ENCODE results near the gene SPATA24.

DNA sequence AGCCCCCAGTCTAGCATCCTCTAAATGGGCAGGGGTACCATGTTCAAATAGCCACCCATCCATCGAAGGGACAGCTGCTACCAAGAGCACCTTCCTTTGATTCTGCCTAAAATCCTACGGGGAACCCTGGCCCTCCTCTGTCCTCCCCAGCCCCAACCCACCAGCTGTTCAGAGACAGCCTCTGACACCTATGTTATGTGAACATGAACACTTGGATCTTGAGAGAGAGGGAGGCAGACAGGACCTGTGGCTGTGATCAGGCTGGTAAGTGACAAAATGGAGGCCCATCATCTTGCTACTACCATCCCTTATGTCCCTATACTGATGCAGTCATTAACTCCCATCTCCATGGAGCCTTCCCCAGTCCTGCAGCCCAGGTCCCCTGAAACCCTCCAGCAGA is 29.0 kb downstream of the SPATA24 start:
- TF ChIP-seq FOXA1 (IDR thresholded peaks at IDR 0.05) (no peak), FOXA1 (CRISPR knock-in tag; IDR thresholded peaks at IDR 0.05) (no peak), NR2F2 (IDR thresholded peaks at IDR 0.05; ENCODE audit: borderline replicate concordance, low read depth) (no peak), GLI4 (CRISPR knock-in tag; IDR thresholded peaks at IDR 0.05; ENCODE audit: borderline replicate concordance) (no peak), REPIN1 (CRISPR knock-in tag; IDR thresholded peaks at IDR 0.05; ENCODE audit: borderline replicate concordance, low read depth) (no peak), POLR2AphosphoS5 (IDR thresholded peaks at IDR 0.05; ENCODE audit: low read depth, low read length) (no peak; the same call in 1 of the 2 replicates), TAF1 (CRISPR knock-in tag; IDR thresholded peaks at IDR 0.05) (no peak)
- TF ChIP-seq, protein P1, sequence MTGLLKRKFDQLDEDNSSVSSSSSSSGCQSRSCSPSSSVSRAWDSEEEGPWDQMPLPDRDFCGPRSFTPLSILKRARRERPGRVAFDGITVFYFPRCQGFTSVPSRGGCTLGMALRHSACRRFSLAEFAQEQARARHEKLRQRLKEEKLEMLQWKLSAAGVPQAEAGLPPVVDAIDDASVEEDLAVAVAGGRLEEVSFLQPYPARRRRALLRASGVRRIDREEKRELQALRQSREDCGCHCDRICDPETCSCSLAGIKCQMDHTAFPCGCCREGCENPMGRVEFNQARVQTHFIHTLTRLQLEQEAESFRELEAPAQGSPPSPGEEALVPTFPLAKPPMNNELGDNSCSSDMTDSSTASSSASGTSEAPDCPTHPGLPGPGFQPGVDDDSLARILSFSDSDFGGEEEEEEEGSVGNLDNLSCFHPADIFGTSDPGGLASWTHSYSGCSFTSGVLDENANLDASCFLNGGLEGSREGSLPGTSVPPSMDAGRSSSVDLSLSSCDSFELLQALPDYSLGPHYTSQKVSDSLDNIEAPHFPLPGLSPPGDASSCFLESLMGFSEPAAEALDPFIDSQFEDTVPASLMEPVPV (CRISPR knock-in tag; IDR thresholded peaks at IDR 0.05): no peak
- TF ChIP-seq, protein P2, sequence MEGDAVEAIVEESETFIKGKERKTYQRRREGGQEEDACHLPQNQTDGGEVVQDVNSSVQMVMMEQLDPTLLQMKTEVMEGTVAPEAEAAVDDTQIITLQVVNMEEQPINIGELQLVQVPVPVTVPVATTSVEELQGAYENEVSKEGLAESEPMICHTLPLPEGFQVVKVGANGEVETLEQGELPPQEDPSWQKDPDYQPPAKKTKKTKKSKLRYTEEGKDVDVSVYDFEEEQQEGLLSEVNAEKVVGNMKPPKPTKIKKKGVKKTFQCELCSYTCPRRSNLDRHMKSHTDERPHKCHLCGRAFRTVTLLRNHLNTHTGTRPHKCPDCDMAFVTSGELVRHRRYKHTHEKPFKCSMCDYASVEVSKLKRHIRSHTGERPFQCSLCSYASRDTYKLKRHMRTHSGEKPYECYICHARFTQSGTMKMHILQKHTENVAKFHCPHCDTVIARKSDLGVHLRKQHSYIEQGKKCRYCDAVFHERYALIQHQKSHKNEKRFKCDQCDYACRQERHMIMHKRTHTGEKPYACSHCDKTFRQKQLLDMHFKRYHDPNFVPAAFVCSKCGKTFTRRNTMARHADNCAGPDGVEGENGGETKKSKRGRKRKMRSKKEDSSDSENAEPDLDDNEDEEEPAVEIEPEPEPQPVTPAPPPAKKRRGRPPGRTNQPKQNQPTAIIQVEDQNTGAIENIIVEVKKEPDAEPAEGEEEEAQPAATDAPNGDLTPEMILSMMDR (CRISPR knock-in tag; IDR thresholded peaks at IDR 0.05): no peak

Data from HepG2 (cell line).